Measurements from ENCODE around the gene SAP30.

The SAP30 gene

GRCh38 chr4:173370477-173371291 lies at the start of gene SAP30:
Gene SAP30, plus strand, starts transcription at chr4:173370954. Its CDS starts 229 bp downstream, at chr4:173371183.
- DNase-seq: peak; percentile 98

GRCh38 chr4:173325007-173325736 lies 45.6 kb upstream of the SAP30 start:
- DNase-seq: no peak

GRCh38 chr4:173328236-173328901 lies 42.4 kb upstream of the SAP30 start:
- no peak for DNase-seq

- no peak for DNase-seq
Measured at GRCh38 chr4:173330590-173330989, 40.2 kb upstream of the SAP30 start.

GRCh38 chr4:173332021-173332487 lies 38.7 kb upstream of the SAP30 start:
- no peak for DNase-seq

- DNase-seq: peak; percentile 8 to 13
Measured at GRCh38 chr4:173332963-173333657, 37.6 kb upstream of the SAP30 start.

GRCh38 chr4:173333658-173334084 lies 37.1 kb upstream of the SAP30 start:
- peak; percentile 12 to 19 for DNase-seq

GRCh38 chr4:173334085-173334890 lies 36.5 kb upstream of the SAP30 start, which contains the start of gene HMGB2:
Gene HMGB2, minus strand, starts transcription at chr4:173334358. Its CDS starts 709 bp downstream, at chr4:173333649.
- DNase-seq: peak; percentile 100

GRCh38 chr4:173334891-173335752 lies 35.6 kb upstream of the SAP30 start:
- no peak for DNase-seq

- DNase-seq: no peak
Measured at GRCh38 chr4:173337463-173337862, 33.3 kb upstream of the SAP30 start.

- DNase-seq: no peak
Measured at GRCh38 chr4:173343832-173344397, 26.8 kb upstream of the SAP30 start.

GRCh38 chr4:173345648-173346047 lies 25.1 kb upstream of the SAP30 start:
- no peak for DNase-seq

- DNase-seq: no peak
Measured at GRCh38 chr4:173346074-173346473, 24.7 kb upstream of the SAP30 start.

GRCh38 chr4:173347467-173347866 lies 23.3 kb upstream of the SAP30 start:
- no peak for DNase-seq

- DNase-seq: no peak
Measured at GRCh38 chr4:173357939-173358338, 12.8 kb upstream of the SAP30 start.

GRCh38 chr4:173360587-173361221 lies 10.1 kb upstream of the SAP30 start:
- no peak for DNase-seq

GRCh38 chr4:173362666-173363065 lies 8.1 kb upstream of the SAP30 start:
- DNase-seq: no peak

GRCh38 chr4:173365359-173365996 lies 5.3 kb upstream of the SAP30 start:
- no peak for DNase-seq

GRCh38 chr4:173367285-173367684 lies 3.5 kb upstream of the SAP30 start:
- DNase-seq: no peak
